ENCODE measurements around the gene MMADHC. TPM values are rescaled to one million over a fixed set of nuclear protein-coding genes. Genes with fewer than 3 reads are reported as not detected.

The MMADHC gene
- total and polyA plus RNA-seq, 2 of the 13 experiments (the other 11 are each of a cell fraction or from before 2014, with no cell fraction given), result 90.2 to 210 TPM

- peaks cover 13 to 81% of the 10 kb centered on the region in 2 experiments for H3K36me3 ChIP-seq (replicated peaks in 1 of 2; ENCODE audit: control insufficient read depth in 1 of 2, insufficient read depth in 2 of 2, low read length in 2 of 2)
- TF ChIP-seq ZNF713 (CRISPR knock-in tag; IDR thresholded peaks at IDR 0.05) (no peak), CC2D1A (CRISPR knock-in tag; IDR thresholded peaks at IDR 0.05) (no peak), ZNF207 (IDR thresholded peaks at IDR 0.05; ENCODE audit: borderline replicate concordance) (no peak), ZNF326 (CRISPR knock-in tag; IDR thresholded peaks at IDR 0.05; ENCODE audit: borderline replicate concordance) (no peak), WIZ (CRISPR knock-in tag; IDR thresholded peaks at IDR 0.05) (no peak), HOXA5 (CRISPR knock-in tag; IDR thresholded peaks at IDR 0.05) (no peak), ZNF264 (CRISPR knock-in tag; IDR thresholded peaks at IDR 0.05) (no peak), ZNF17 (CRISPR knock-in tag; IDR thresholded peaks at IDR 0.05) (no peak), ZFP82 (CRISPR knock-in tag; IDR thresholded peaks at IDR 0.05; ENCODE audit: borderline replicate concordance) (no peak), ZNF670 (CRISPR knock-in tag; IDR thresholded peaks at IDR 0.05; ENCODE audit: borderline replicate concordance) (no peak), ZMYM3 (CRISPR knock-in tag; IDR thresholded peaks at IDR 0.05) (no peak), IRX3 (CRISPR knock-in tag; IDR thresholded peaks at IDR 0.05; ENCODE audit: borderline replicate concordance, low read depth) (no peak), ZNF292 (CRISPR knock-in tag; IDR thresholded peaks at IDR 0.05; ENCODE audit: borderline replicate concordance, low read depth) (no peak)
- peaks cover 4% of the 10 kb centered on the region; the same call in 1 of the 2 replicates for H4K20me1 ChIP-seq (ENCODE audit: insufficient read depth, low read length)
- DNase-seq (ENCODE audit: low spot score) (no peak), ATAC-seq (peak; percentile 31; the same call in 2 of the 3 replicates), FAIRE-seq (no peak)
- H3K27ac ChIP-seq (ENCODE audit: extremely low read length, insufficient read depth, low read length), result no peak overlapping the region
- intact Hi-C loops (cut with micrococcal nuclease; ENCODE audit: unreplicated experiment), result no loop called here
- ChIA-PET CTCF (ENCODE audit: low intra/inter-chr PET ratio, low total read pairs) (interaction anchor here (1.9 kb wide), 1 partner anchor 555 kb away, joined by 7 read pairs; no protein-coding TSS in a partner anchor), POLR2A (interaction anchor here (1.8 kb wide), 1 partner anchor 15 kb away, joined by 10 read pairs; the partner anchor contains the start of gene MMADHC)
- BruUV-seq (replicated peaks), result no TSS peak
- in situ Hi-C loops (cut with HindIII; ENCODE audit: extremely low pct_ligation_motif_present, low pct_unique_long_range_greater_than_20kb), result no loop called here
- no peak overlapping the region for H3K4me2 ChIP-seq (ENCODE audit: low read depth, low read length)
- no peaks in the 10 kb centered on the region for H3K9me3 ChIP-seq (ENCODE audit: low read length)
- no peaks in the 10 kb centered on the region for H3K27me3 ChIP-seq (ENCODE audit: control insufficient read depth in 1 of 2, insufficient read depth in 2 of 2, low read length in 2 of 2)
- H3K79me2 ChIP-seq (ENCODE audit: insufficient read depth, low read length), result no peaks in the 10 kb centered on the region
- no peak overlapping the region for H3K9ac ChIP-seq (ENCODE audit: insufficient read depth, low read depth, low read length)
- no peak overlapping the region for H2AFZ ChIP-seq (ENCODE audit: low read length)
- H3K4me1 ChIP-seq (ENCODE audit: insufficient read depth, low read length), result no peaks in the 10 kb centered on the region
- no peak overlapping the region for H3K4me3 ChIP-seq (replicated peaks in 1 of 3; ENCODE audit: insufficient read depth in 1 of 3, low read depth in 2 of 3, low read length in 3 of 3)
- 96% methylated on average over 6 of the region's 6 CpGs for WGBS (ENCODE audit: low lambda C conversion rate)
Observed at GRCh38 chr2:149572102-149572953, 15.2 kb downstream of the MMADHC start.

Data from HepG2 (cell line).